OCI-LY1 (cell line): ENCODE measurements around the gene UNC5A.

Experiments
- H2AFZ ChIP-seq: fragments of 200-600 bp; sonication (generic), shearing (Covaris generic); 2 replicates; pipeline ENCODE4 v1.6.0; 2014; ENCODE audit warnings: antibody characterized with exemption, mild to moderate bottlenecking, low read length
- H3F3A ChIP-seq: fragments of 200-600 bp; sonication (generic), shearing (Covaris generic); 2 replicates; pipeline ENCODE4 v1.6.0; 2014; ENCODE audit warnings: mild to moderate bottlenecking, antibody characterized with exemption, low read length, moderate library complexity; ENCODE audit not compliant: insufficient read depth
- H3K27ac ChIP-seq: fragments of 200-600 bp; sonication (generic); 2 replicates; pipeline ENCODE4 v1.5.1; 2014; ENCODE audit warnings: low read length, mixed run types, mild to moderate bottlenecking, low read depth; ENCODE audit not compliant: poor library complexity, severe bottlenecking
- H3K27me3 ChIP-seq: fragments of 200-600 bp; sonication (generic); 2 replicates; pipeline ENCODE4 v1.6.0; 2014; ENCODE audit warnings: antibody characterized with exemption, mild to moderate bottlenecking, low read length, moderate library complexity; ENCODE audit not compliant: insufficient read depth
- H3K36me3 ChIP-seq: fragments of 200-600 bp; sonication (generic); 2 replicates; pipeline ENCODE4 v1.6.1; 2014; ENCODE audit warnings: mild to moderate bottlenecking, antibody characterized with exemption, low read length, moderate library complexity, mixed read lengths; ENCODE audit not compliant: insufficient read depth
- H3K4me1 ChIP-seq: fragments of 200-600 bp; sonication (generic); 2 replicates; pipeline ENCODE4 v1.5.1; 2014; ENCODE audit warnings: mild to moderate bottlenecking, low read length, moderate library complexity; ENCODE audit not compliant: insufficient read depth, severe bottlenecking
- H3K4me2 ChIP-seq: fragments of 200-600 bp; sonication (generic), shearing (Covaris generic); 2 replicates; pipeline ENCODE4 v1.6.1; 2014; ENCODE audit warnings: low read length
- H3K4me3 ChIP-seq: fragments of 200-600 bp; sonication (generic); 2 replicates; pipeline ENCODE4 v1.5.1; 2014; ENCODE audit warnings: low read length, low read depth, mild to moderate bottlenecking, mixed read lengths; ENCODE audit not compliant: poor library complexity, severe bottlenecking
- H3K79me2 ChIP-seq: fragments of 200-600 bp; shearing (Covaris generic); 2 replicates; pipeline ENCODE4 v1.6.1; 2016; ENCODE audit warnings: mixed run types, low read length, mixed read lengths; ENCODE audit not compliant: insufficient read depth
- H3K9ac ChIP-seq: fragments of 200-600 bp; sonication (generic), shearing (Covaris generic); 2 replicates; pipeline ENCODE4 v1.6.1; 2014; ENCODE audit warnings: mild to moderate bottlenecking, low read length, mixed read lengths
- H3K9me2 ChIP-seq: fragments of 200-600 bp; sonication (generic), shearing (Covaris generic); 2 replicates; pipeline ENCODE4 v1.6.1; 2014; ENCODE audit warnings: low read depth, mild to moderate bottlenecking, low read length, mixed read lengths
- H3K9me3 ChIP-seq: fragments of 200-600 bp; shearing (Covaris generic); 2 replicates; pipeline ENCODE4 v1.6.1; 2014; ENCODE audit warnings: low read length, mixed read lengths
- H4K20me1 ChIP-seq: fragments of 200-600 bp; sonication (generic), shearing (Covaris generic); 2 replicates; pipeline ENCODE4 v1.6.0; 2016; ENCODE audit warnings: mild to moderate bottlenecking, low read length; ENCODE audit not compliant: insufficient read depth
- EZH2 ChIP-seq: fragments of 200-600 bp; sonication (generic), shearing (Covaris generic); IDR thresholded peaks from 2 replicates; pipeline ENCODE4 v1.8.0; 2017; ENCODE audit warnings: borderline replicate concordance, mixed run types, mild to moderate bottlenecking, antibody characterized with exemption, low read length, moderate library complexity, mixed read lengths
- TF ChIP-seq, protein P1 (sequence below): fragments of 200-600 bp; sonication (generic), shearing (Covaris generic); IDR thresholded peaks from 2 replicates; pipeline ENCODE4 v1.5.1; 2017; ENCODE audit warnings: mild to moderate bottlenecking, antibody characterized with exemption, low read length, moderate library complexity, mixed read lengths

UNC5A gene

DNA sequence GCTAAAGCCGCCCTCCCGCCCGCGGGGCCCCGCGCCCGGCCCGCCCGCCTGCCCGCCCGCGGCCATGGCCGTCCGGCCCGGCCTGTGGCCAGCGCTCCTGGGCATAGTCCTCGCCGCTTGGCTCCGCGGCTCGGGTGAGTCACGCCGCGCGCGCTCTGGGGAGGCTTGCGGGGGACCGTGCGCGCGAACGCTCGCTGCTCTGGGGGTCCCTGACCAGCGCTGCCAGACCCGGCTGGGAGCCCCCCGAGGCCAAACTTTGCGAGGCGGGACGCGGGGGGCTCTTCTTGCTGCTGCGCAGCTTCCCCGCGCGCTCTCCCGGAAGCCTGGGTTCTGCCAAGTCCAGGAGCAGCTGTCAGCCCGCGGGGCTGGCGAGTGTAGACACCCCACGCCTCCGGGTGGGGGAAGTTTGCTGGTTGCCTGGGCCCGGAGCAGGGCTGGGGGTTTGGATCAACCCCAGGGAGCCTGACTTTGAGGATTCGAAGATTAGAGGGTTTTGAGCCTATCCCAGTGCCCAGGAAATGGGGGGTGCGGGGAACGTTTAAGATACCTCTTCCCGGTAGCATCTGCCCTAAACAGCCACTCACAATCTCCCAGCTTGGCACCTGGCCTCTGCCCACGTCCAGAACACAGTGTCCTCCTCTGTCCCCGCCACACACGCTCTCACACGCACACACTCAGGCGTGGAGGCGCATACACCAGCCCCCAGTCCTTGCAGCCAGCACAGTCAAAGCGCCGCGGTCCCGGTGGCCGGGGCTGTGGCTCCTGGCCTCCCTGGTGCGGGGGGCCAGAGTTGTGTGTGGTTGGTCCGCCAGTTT, 535 bp downstream of the UNC5A start:
- H3K4me3 ChIP-seq = no peak overlapping the region
- no peaks in the 10 kb centered on the region for H3K79me2 ChIP-seq
- H3F3A ChIP-seq = no peaks in the 10 kb centered on the region
- no peaks in the 10 kb centered on the region for H3K36me3 ChIP-seq
- no peak overlapping the region for H2AFZ ChIP-seq
- no peak overlapping the region for H3K4me2 ChIP-seq
- no peaks in the 10 kb centered on the region for H3K9me3 ChIP-seq
- H3K27ac ChIP-seq = no peak overlapping the region
- no peaks in the 10 kb centered on the region for H4K20me1 ChIP-seq
- no peak overlapping the region for H3K9ac ChIP-seq
- H3K9me2 ChIP-seq = no peaks in the 10 kb centered on the region
- H3K4me1 ChIP-seq = no peaks in the 10 kb centered on the region
- H3K27me3 ChIP-seq = 0 out of 2 replicates have a peak, but pooled peaks cover 4% of the 10 kb centered on the region
- TF ChIP-seq EZH2 = no peak
- TF ChIP-seq, protein P1, sequence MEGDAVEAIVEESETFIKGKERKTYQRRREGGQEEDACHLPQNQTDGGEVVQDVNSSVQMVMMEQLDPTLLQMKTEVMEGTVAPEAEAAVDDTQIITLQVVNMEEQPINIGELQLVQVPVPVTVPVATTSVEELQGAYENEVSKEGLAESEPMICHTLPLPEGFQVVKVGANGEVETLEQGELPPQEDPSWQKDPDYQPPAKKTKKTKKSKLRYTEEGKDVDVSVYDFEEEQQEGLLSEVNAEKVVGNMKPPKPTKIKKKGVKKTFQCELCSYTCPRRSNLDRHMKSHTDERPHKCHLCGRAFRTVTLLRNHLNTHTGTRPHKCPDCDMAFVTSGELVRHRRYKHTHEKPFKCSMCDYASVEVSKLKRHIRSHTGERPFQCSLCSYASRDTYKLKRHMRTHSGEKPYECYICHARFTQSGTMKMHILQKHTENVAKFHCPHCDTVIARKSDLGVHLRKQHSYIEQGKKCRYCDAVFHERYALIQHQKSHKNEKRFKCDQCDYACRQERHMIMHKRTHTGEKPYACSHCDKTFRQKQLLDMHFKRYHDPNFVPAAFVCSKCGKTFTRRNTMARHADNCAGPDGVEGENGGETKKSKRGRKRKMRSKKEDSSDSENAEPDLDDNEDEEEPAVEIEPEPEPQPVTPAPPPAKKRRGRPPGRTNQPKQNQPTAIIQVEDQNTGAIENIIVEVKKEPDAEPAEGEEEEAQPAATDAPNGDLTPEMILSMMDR = no peak

DNA sequence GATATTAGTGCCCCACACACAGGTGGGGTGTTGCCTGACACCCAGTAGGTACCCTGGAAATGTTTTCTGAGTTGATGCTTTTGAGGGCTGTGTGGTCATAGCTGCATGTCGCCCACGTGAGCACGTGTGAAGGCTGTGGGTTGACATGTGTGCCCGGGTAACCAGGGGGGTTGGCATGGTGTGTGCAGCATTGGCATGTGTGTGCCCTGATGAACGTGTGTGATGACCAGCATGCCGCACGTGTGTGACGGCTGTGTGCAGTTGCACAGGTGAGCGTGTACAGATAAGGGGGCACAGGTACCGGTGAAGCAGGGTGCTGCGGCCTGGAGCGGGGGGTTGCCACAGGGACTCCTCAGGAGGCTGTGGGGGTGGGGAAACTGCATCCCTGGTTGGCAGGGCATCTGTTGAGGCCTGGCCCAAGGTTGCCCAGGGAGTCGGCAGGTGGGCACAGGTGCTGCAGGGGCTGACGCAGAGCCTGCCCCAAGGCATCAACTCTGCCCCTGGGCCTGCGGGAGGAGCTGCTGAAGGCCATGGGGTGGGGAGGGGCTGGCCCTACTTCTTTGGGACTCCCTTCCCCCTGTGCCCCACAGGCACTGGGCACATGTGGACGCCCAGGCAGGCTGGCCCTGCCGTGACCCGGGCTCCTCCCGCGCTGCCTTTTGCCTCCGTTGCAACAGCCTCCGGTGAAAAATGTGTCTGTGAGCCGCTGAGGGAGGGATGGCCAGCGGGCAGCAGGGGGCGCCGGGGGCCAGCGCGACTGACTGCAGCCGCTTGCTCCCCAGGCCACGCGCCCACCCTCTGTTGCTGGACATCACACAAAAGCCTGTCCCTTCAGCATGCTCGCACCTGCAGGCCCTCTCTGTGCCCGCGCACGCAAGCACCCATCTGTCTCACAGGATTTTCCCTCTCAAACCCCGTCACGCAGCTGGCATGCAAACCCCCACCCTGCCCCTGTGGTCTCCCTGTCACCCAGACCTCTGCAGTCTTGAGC, 2.2 kb downstream of the UNC5A start:
- Histone ChIP-seq H3K27me3 (0 out of 2 replicates have a peak, but pooled peaks cover 10% of the 10 kb centered on the region), H3K4me3 (no peak overlapping the region), H3K9me2 (no peaks in the 10 kb centered on the region), H3F3A (no peaks in the 10 kb centered on the region), H4K20me1 (no peaks in the 10 kb centered on the region), H3K4me2 (no peak overlapping the region), H3K79me2 (no peaks in the 10 kb centered on the region), H3K36me3 (no peaks in the 10 kb centered on the region), H3K9me3 (no peaks in the 10 kb centered on the region), H3K4me1 (no peaks in the 10 kb centered on the region), H3K27ac (no peak overlapping the region), H3K9ac (no peak overlapping the region), H2AFZ (no peak overlapping the region)
- TF ChIP-seq EZH2 = no peak
- TF ChIP-seq, protein P1 = peak; percentile 37; the same call in 1 of the 2 replicates

- Histone ChIP-seq H3K9me3 (no peaks in the 10 kb centered on the region), H3K9ac (no peak overlapping the region), H3K4me3 (no peak overlapping the region), H3K27me3 (0 out of 2 replicates have a peak, but pooled peaks cover 10% of the 10 kb centered on the region), H3K4me2 (no peak overlapping the region), H3K4me1 (peaks cover 4% of the 10 kb centered on the region), H3K9me2 (no peaks in the 10 kb centered on the region), H4K20me1 (no peaks in the 10 kb centered on the region), H3K79me2 (no peaks in the 10 kb centered on the region), H3F3A (no peaks in the 10 kb centered on the region), H2AFZ (no peak overlapping the region), H3K36me3 (no peaks in the 10 kb centered on the region), H3K27ac (no peak overlapping the region)
- TF ChIP-seq, protein P1 = no peak
- TF ChIP-seq EZH2 = no peak
These were observed 3.4 kb downstream of the UNC5A start for GRCh38 chr5:176813587-176814312.
